ENCODE results near the gene SFXN3.

SFXN3 gene

DNA sequence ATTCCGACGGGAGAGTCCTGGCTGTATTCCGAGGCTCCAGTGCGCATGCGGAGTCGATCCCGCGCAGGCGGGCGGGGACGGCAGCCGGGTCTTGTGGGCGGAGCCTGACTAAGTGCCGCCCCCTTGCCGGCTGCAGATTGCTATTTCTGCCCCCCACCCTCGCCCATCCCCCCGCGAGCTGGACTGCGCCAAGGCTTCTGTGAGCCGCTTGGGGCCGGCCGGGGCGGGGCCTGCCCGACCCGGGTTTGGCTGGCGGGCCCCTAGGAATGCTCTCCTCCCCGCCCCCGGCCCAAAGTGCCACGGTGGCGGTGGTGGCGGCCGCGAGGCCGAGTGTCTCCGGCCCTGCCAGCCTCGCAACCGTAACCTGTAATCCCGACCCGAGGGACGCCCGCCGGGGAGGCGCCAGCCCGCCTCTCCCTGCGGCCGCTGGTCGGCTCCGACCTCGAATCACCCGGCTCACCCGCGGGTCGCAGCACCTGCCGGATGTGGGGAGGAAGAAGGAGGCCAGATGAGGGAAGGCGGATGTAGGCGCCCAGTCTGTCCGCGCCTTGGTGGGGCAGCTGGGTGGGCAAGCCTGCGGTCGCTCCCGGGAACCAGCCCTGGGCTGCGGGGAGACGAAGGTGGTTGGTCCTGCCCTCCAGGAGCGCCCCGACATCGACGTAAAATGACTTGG, 30.1 kb downstream of the SFXN3 start:
- peak overlapping the region; percentile 98 for H3K4me3 ChIP-seq (ENCODE audit: low read length)

DNA sequence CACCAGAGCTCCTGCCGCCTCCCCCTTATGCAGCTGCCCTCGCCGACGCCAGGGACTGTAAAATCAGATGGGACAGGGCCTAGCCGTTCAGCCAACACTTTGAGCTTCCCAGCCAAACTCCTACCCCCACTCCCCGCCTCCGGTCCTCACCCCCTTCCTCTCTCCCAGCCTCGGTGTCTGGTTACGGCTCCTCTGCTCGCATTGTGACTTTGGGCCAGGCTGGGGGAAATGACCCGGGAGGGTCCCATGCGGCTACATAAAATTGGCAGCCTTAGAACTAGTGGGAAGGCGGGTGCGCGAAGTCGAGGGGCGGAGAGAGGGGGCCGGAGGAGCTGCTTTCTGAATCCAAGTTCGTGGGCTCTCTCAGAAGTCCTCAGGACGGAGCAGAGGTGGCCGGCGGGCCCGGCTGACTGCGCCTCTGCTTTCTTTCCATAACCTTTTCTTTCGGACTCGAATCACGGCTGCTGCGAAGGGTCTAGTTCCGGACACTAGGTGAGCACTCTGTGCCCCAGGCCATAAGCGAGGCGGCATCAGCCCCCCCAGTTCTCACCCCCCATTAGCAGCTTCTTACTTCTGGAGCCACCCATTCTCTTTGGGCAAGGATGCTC, 30.7 kb downstream of the SFXN3 start, which contains the start of gene KAZALD1:
TSS of gene KAZALD1 (plus strand) at position 366 of the 608 bp plus-strand sequence. CDS start 604 bp downstream, outside the sequence.
- no peak for DNase-seq (ENCODE audit: low read depth)
- TF ChIP-seq, protein P1, sequence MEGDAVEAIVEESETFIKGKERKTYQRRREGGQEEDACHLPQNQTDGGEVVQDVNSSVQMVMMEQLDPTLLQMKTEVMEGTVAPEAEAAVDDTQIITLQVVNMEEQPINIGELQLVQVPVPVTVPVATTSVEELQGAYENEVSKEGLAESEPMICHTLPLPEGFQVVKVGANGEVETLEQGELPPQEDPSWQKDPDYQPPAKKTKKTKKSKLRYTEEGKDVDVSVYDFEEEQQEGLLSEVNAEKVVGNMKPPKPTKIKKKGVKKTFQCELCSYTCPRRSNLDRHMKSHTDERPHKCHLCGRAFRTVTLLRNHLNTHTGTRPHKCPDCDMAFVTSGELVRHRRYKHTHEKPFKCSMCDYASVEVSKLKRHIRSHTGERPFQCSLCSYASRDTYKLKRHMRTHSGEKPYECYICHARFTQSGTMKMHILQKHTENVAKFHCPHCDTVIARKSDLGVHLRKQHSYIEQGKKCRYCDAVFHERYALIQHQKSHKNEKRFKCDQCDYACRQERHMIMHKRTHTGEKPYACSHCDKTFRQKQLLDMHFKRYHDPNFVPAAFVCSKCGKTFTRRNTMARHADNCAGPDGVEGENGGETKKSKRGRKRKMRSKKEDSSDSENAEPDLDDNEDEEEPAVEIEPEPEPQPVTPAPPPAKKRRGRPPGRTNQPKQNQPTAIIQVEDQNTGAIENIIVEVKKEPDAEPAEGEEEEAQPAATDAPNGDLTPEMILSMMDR (conservative IDR thresholded peaks at IDR 0.05; ENCODE audit: low read depth, low read length), result no peak
- H3K4me3 ChIP-seq (ENCODE audit: low read length), result peak within 1 kb of the TSS; percentile 98

More for the DNA sequence above, 30.1 kb downstream of the SFXN3 start:
- TF ChIP-seq, protein P1 (conservative IDR thresholded peaks at IDR 0.05; ENCODE audit: low read depth, low read length), result no peak
- peak; percentile 61 for DNase-seq (ENCODE audit: low read depth)

DNA sequence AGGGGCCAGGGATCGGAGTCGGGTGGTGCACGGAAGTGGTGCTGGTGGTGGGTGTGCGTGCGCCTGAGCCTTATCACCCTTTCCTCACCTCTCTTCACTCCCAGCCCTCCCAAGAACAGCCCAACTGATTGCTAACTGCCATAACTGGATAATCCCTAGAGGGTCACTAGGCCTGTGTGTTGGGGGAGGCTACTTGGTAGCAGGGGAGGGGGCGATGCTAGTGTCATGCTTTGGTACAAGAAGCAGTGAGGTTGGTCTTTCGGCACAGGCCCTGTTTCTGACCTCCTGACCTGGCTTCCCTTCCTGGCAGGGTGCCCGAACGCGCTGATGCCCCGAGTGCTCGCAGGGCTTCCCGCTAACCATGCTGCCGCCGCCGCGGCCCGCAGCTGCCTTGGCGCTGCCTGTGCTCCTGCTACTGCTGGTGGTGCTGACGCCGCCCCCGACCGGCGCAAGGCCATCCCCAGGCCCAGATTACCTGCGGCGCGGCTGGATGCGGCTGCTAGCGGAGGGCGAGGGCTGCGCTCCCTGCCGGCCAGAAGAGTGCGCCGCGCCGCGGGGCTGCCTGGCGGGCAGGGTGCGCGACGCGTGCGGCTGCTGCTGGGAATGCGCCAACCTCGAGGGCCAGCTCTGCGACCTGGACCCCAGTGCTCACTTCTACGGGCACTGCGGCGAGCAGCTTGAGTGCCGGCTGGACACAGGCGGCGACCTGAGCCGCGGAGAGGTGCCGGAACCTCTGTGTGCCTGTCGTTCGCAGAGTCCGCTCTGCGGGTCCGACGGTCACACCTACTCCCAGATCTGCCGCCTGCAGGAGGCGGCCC, 31.4 kb downstream of the SFXN3 start:
- no peak for DNase-seq (ENCODE audit: low read depth)
- TF ChIP-seq, protein P1 (conservative IDR thresholded peaks at IDR 0.05; ENCODE audit: low read depth, low read length), result no peak
- H3K4me3 ChIP-seq (ENCODE audit: low read length), result peak overlapping the region; percentile 32

DNA sequence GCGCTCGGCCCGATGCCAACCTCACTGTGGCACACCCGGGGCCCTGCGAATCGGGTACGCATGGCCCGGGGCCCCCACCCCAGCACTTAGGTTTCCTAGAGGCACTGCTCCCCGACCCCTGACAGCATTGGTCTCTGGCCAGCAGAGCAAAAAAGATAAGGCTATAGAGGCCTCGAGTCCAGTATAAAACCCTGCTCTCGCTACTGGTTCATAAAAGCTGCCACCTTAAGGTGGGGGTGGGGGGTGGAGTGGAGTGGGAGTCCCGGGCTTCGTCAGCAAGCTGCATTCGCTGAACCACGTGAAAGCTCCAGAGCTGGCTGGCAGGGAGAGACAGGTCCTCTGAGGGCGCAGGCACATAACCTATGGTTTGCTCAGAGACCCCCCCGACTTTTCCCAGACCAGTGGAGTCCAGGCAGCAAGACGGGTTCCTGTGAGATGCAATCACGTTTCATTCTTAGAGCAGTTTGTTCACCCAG, 32.1 kb downstream of the SFXN3 start:
- TF ChIP-seq, protein P1 (conservative IDR thresholded peaks at IDR 0.05; ENCODE audit: low read depth, low read length), result no peak
- DNase-seq (ENCODE audit: low read depth), result no peak
- H3K4me3 ChIP-seq (ENCODE audit: low read length), result peak overlapping the region; percentile 23

DNA sequence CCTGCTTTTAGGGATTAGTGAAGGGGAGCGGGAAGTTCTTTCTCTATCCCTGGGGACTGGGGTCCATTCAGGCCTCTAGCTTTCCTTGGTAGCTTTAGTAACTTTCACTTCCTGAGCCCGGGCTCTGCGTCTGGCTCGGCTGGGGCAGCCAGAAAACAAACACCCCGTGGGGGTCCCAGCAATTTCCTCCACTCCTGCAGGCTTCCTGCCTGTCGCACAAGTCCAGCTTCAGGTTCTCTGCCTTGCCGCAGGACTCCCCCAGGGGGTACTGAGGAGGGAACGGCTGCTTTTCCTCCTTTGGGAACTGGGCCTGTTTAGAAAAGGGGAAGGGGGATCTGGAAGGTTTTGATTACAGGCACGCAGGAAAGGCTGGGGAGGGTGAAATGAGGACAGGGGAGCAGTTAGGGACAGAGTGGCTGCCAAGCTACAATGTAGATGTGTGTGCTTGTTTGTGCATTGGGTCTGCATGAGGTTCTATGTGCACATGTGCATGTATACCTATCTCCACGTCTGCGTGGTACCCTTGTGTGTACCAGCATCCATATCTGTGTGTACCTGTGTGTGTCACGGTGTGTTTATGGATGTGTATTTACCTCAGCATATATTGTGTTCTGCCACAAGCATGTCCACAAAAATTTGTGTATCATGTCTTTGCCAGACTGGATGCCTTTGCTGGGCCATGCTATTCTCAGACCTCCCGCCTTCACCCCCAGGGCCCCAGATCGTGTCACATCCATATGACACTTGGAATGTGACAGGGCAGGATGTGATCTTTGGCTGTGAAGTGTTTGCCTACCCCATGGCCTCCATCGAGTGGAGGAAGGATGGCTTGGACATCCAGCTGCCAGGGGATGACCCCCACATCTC, 32.7 kb downstream of the SFXN3 start:
- DNase-seq (ENCODE audit: low read depth), result no peak
- no peak overlapping the region for H3K4me3 ChIP-seq (ENCODE audit: low read length)
- TF ChIP-seq, protein P1 (conservative IDR thresholded peaks at IDR 0.05; ENCODE audit: low read depth, low read length), result no peak

DNA sequence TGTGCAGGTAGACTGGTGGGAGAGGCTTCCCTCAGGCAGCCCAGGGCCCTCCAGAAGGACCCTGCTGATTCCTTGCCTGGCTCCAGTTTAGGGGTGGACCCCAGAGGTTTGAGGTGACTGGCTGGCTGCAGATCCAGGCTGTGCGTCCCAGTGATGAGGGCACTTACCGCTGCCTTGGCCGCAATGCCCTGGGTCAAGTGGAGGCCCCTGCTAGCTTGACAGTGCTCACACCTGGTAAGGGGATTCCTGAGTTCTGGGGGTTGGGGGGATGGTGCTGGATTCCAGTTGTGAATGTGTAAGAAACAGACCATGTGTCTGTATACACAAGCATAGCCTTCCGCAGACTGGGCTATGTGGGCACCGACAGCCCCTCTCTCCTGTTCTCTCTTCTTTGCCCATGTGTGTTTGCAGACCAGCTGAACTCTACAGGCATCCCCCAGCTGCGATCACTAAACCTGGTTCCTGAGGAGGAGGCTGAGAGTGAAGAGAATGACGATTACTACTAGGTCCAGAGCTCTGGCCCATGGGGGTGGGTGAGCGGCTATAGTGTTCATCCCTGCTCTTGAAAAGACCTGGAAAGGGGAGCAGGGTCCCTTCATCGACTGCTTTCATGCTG, 33.5 kb downstream of the SFXN3 start:
- TF ChIP-seq, protein P1 (conservative IDR thresholded peaks at IDR 0.05; ENCODE audit: low read depth, low read length), result no peak
- H3K4me3 ChIP-seq (ENCODE audit: low read length), result no peak overlapping the region
- no peak for DNase-seq (ENCODE audit: low read depth)

Data from retinal pigment epithelial cell (primary cell).